B cell (primary cell): ENCODE data around the gene NBEA. TPM values are rescaled to one million over a fixed set of nuclear protein-coding genes. Genes with fewer than 3 reads are reported as not detected.
A peak's percentile ranks its signal among the peaks of the same experiment; 100 is the strongest.

ENCODE experiments used
- ATAC-seq: fragments of 200-7000 bp; cut with Tn5 transposase; one replicate; pipeline ENCODE4 v1.10.0; 2021; ENCODE audit warnings: low read depth, mild to moderate bottlenecking, moderate number of reproducible peaks, moderate library complexity
- CTCF ChIA-PET: fragments of 350-600 bp; sonication (Branson Sonifier 250); formaldehyde crosslinking; loops from one replicate; lab custom pipeline; 2021; ENCODE audit warnings: antibody characterized with exemption, inconsistent platforms; lab: Charles Lee
- POLR2A ChIA-PET: fragments of 350-600 bp; sonication (Branson Sonifier 250); formaldehyde crosslinking; loops from one replicate; lab custom pipeline; 2021; ENCODE audit warnings: antibody characterized with exemption; lab: Charles Lee
- DNase-seq: peaks from one replicate; pipeline ENCODE4 v3.0.0; 2013
- H2AFZ ChIP-seq: 2 replicates; pipeline ENCODE4 v1.6.1; 2012; ENCODE audit warnings: mild to moderate bottlenecking, low read depth, low read length; ENCODE audit not compliant: insufficient read depth, poor library complexity, severe bottlenecking
- H3K27ac ChIP-seq, 2 donors: 1 replicate in 1 of 2; 2 replicates in 1 of 2; pipeline ENCODE4 v1.5.1; 2012 to 2013; ENCODE audit warnings: low read length in 2 of 2, mild to moderate bottlenecking in 2 of 2, moderate library complexity in 1 of 2
- H3K27me3 ChIP-seq, 4 experiments: fragments of 200-600 bp in 1 of 4; sonication (generic) in 1 of 4; replicated peaks in 1 of 4; 1 replicate in 2 of 4; 2 replicates in 2 of 4; pipeline versions ENCODE4 v1.6.1 to v1.7.0; 2013 to 2016; ENCODE audit warnings: low read length in 3 of 4, mild to moderate bottlenecking in 2 of 4, mixed read lengths in 1 of 4, moderate library complexity in 1 of 4; ENCODE audit not compliant: insufficient read depth in 4 of 4, control insufficient read depth in 3 of 4; ENCODE audit errors: control extremely low read depth in 1 of 4
- H3K36me3 ChIP-seq, 2 experiments: replicated peaks in 1 of 2; 1 replicate in 1 of 2; 2 replicates in 1 of 2; pipeline versions ENCODE4 v1.6.1 to v1.7.1; 2013; ENCODE audit warnings: low read length in 1 of 2; ENCODE audit not compliant: insufficient read depth in 2 of 2, control insufficient read depth in 1 of 2; ENCODE audit errors: control extremely low read depth in 1 of 2, extremely low read depth in 1 of 2
- H3K4me1 ChIP-seq, 2 donors: fragments of 200-600 bp in 1 of 2; sonication (generic) in 1 of 2; 1 replicate in 1 of 2; 2 replicates in 1 of 2; pipeline versions ENCODE4 v1.5.1 to v1.6.1; 2013 to 2017; ENCODE audit warnings: low read length in 2 of 2; ENCODE audit not compliant: control insufficient read depth in 2 of 2, insufficient read depth in 2 of 2
- H3K4me2 ChIP-seq: replicated peaks from 2 replicates; pipeline ENCODE3; 2012; ENCODE audit warnings: mild to moderate bottlenecking, low read depth, low read length; ENCODE audit not compliant: poor library complexity, severe bottlenecking
- H3K4me3 ChIP-seq, 5 experiments: fragments of 200-600 bp in 1 of 5; sonication (generic) in 1 of 5; 1 replicate in 3 of 5; 2 replicates in 2 of 5; pipeline versions ENCODE4 v1.5.1 to v1.7.0; 2011 to 2016; ENCODE audit warnings: low read length in 4 of 5, mild to moderate bottlenecking in 4 of 5, low read depth in 2 of 5, control low read depth in 1 of 5, moderate library complexity in 1 of 5; ENCODE audit not compliant: insufficient read depth in 1 of 5; ENCODE audit errors: control extremely low read depth in 1 of 5, extremely low read depth in 1 of 5
- H3K79me2 ChIP-seq: fragments of 200-600 bp; sonication (generic); one replicate; pipeline ENCODE4 v1.6.0; 2016; ENCODE audit warnings: low read length; ENCODE audit not compliant: control insufficient read depth, insufficient read depth
- H3K9ac ChIP-seq: fragments of 200-600 bp; sonication (generic); 2 replicates; pipeline ENCODE4 v1.6.1; 2017; ENCODE audit warnings: mild to moderate bottlenecking, low read length, moderate library complexity
- H3K9me3 ChIP-seq, 3 donors: one replicate each; pipeline versions ENCODE4 v1.6.1 to v1.7.1; 2013; ENCODE audit warnings: low read length in 2 of 3; ENCODE audit not compliant: control insufficient read depth in 2 of 3, insufficient read depth in 1 of 3; ENCODE audit errors: control extremely low read depth in 1 of 3
- H4K20me1 ChIP-seq: 2 replicates; pipeline ENCODE4 v1.6.0; 2012; ENCODE audit warnings: mild to moderate bottlenecking, low read length; ENCODE audit not compliant: insufficient read depth, control insufficient read depth, poor library complexity, severe bottlenecking
- H3K27ac Mint-ChIP-seq: one replicate; pipeline ENCODE4 v1.8.0; 2021; ENCODE audit warnings: mixed read lengths
- H3K27me3 Mint-ChIP-seq: one replicate; pipeline ENCODE4 v1.8.0; 2021; ENCODE audit warnings: mixed read lengths
- H3K4me1 Mint-ChIP-seq: one replicate; pipeline ENCODE4 v1.8.0; 2021; ENCODE audit warnings: mixed read lengths
- H3K4me3 Mint-ChIP-seq: one replicate; pipeline ENCODE4 v1.8.0; 2021; ENCODE audit warnings: mixed read lengths
- H3K9me3 Mint-ChIP-seq: one replicate; pipeline ENCODE4 v1.8.0; 2022; ENCODE audit warnings: mixed read lengths; ENCODE audit not compliant: insufficient read depth
- CTCF ChIP-seq: fragments of 200-600 bp; IDR thresholded peaks from one replicate; pipeline ENCODE4 v1.8.0; 2022; ENCODE audit warnings: antibody characterized with exemption, mild to moderate bottlenecking
- EZH2 ChIP-seq: IDR thresholded peaks from 2 replicates; pipeline ENCODE4 v1.6.1; 2012; ENCODE audit warnings: borderline replicate concordance, low read depth, mild to moderate bottlenecking, moderate library complexity, low read length; ENCODE audit not compliant: insufficient read depth, poor library complexity, severe bottlenecking
- WGBS: methylation state at CpG from one replicate; pipeline ENCODE4 v1.1.5; 2013; ENCODE audit warnings: missing lambda C conversion rate; ENCODE audit not compliant: insufficient coverage; 5-methylcytosine and 5-hydroxymethylcytosine counted together
- intact Hi-C: fragments of 100-400 bp; cut with micrococcal nuclease; formaldehyde crosslinking; loops from one replicate; pipeline ENCODE4 v1.10.0; 2022
- polyA plus RNA-seq: library from polyadenylated mRNA; depleted of rRNA; stranded (reverse); fragments of >200 nt; gene quantifications from 2 replicates; pipeline ENCODE4 v1.2.3, GENCODE V29; 2012
- total RNA-seq, 2 donors: library from RNA; stranded (reverse); fragments of 120-200 nt in 1 of 2; gene quantifications; 1 replicate in 1 of 2; 2 replicates in 1 of 2; pipeline versions ENCODE4 v1.2.3 to v1.2.4, GENCODE V29; 2013 to 2022

Gene NBEA
- total and polyA plus RNA-seq, 2 donors (not counting 1 experiment from before 2014, with no cell fraction given): 1.5 to 10.7 TPM

GRCh38 chr13:35470671-35471661 lies 528.9 kb downstream of the NBEA start:
- CTCF ChIA-PET: no interaction called here
- Histone ChIP-seq H3K27me3 (peaks cover 3 to 63% (median 51%) of the 10 kb centered on the region in 4 experiments), H3K36me3 (no peaks in the 10 kb centered on the region), H3K9me3 (peaks cover 1 to 33% (median 10%) of the 10 kb centered on the region in 3 donors), H3K4me3 (no peak overlapping the region), H3K27ac (no peak overlapping the region), H3K4me1 (peaks cover 18 to 40% of the 10 kb centered on the region in 2 donors), H3K4me2 (peak overlapping the region; percentile 36), H4K20me1 (no peaks in the 10 kb centered on the region), H3K79me2 (no peaks in the 10 kb centered on the region), H3K9ac (no peak overlapping the region), H2AFZ (no peak overlapping the region)
- Mint-ChIP-seq H3K27ac (no peak overlapping the region), H3K9me3 (peaks cover 2% of the 10 kb centered on the region), H3K4me3 (no peak overlapping the region), H3K27me3 (peaks cover 65% of the 10 kb centered on the region), H3K4me1 (peaks cover 17% of the 10 kb centered on the region)
- intact Hi-C loops: no loop called here
- ATAC-seq (no peak), DNase-seq (peak; percentile 32)
- no peak for TF ChIP-seq EZH2
- no peak for TF ChIP-seq CTCF
- POLR2A ChIA-PET: no interaction called here
- WGBS: 7% methylated on average over 52 of the region's 68 CpGs
